Neural progenitor cell (in vitro differentiated cells): Measurements from ENCODE around the gene IRF8. TPM values are rescaled to one million over a fixed set of nuclear protein-coding genes. Genes with fewer than 3 reads are reported as not detected.

Experiments used
- DNase-seq: peaks from one replicate; pipeline ENCODE4 v3.0.0-alpha.2; 2016; ENCODE audit warnings: low spot score
- H2AFZ ChIP-seq: fragments of 200-600 bp; sonication (generic); replicated peaks from 2 replicates; pipeline ENCODE4 v1.6.1; 2016; ENCODE audit warnings: antibody characterized with exemption
- H3F3A ChIP-seq: fragments of 200-600 bp; sonication (generic); 2 replicates; pipeline ENCODE4 v1.6.1; 2016; ENCODE audit warnings: antibody characterized with exemption, low read depth
- H3K27ac ChIP-seq: fragments of 200-600 bp; sonication (generic); 2 replicates; pipeline ENCODE4 v1.5.1; 2016; ENCODE audit warnings: mild to moderate bottlenecking
- H3K27me3 ChIP-seq: fragments of 200-600 bp; sonication (generic); 2 replicates; pipeline ENCODE4 v1.6.1; 2016; ENCODE audit warnings: mild to moderate bottlenecking, moderate library complexity
- H3K36me3 ChIP-seq: fragments of 200-600 bp; sonication (generic); 2 replicates; pipeline ENCODE4 v1.5.1; 2016
- H3K4me1 ChIP-seq: fragments of 200-600 bp; sonication (generic); 2 replicates; pipeline ENCODE4 v1.6.1; 2016; ENCODE audit warnings: mixed run types
- H3K4me2 ChIP-seq: fragments of 200-600 bp; sonication (generic); 2 replicates; pipeline ENCODE4 v1.6.1; 2016
- H3K4me3 ChIP-seq: fragments of 200-600 bp; sonication (generic); 2 replicates; pipeline ENCODE4 v1.5.1; 2016
- H3K79me2 ChIP-seq: fragments of 200-600 bp; sonication (generic); 2 replicates; pipeline ENCODE4 v1.6.1; 2016; ENCODE audit warnings: low read depth
- H3K9ac ChIP-seq: fragments of 200-600 bp; sonication (generic); 2 replicates; pipeline ENCODE4 v1.6.1; 2016
- H3K9me3 ChIP-seq: fragments of 200-600 bp; sonication (generic); 2 replicates; pipeline ENCODE4 v1.5.1; 2016; ENCODE audit warnings: low read depth
- H4K20me1 ChIP-seq: fragments of 200-600 bp; sonication (generic); 2 replicates; pipeline ENCODE4 v1.6.1; 2016; ENCODE audit warnings: low read depth
- H3K27ac Mint-ChIP-seq: 3 replicates; pipeline ENCODE4 v1.8.0; 2021; ENCODE audit warnings: mixed read lengths
- H3K27me3 Mint-ChIP-seq: 2 replicates; pipeline ENCODE4 v1.8.0; 2022; ENCODE audit warnings: low read depth, mild to moderate bottlenecking, inconsistent platforms, moderate library complexity, mixed read lengths; ENCODE audit not compliant: insufficient read depth
- H3K36me3 Mint-ChIP-seq: 3 replicates; pipeline ENCODE4 v1.8.0; 2021; ENCODE audit warnings: mixed read lengths
- H3K4me1 Mint-ChIP-seq: 3 replicates; pipeline ENCODE4 v1.8.0; 2021; ENCODE audit warnings: mixed read lengths
- H3K4me3 Mint-ChIP-seq: 3 replicates; pipeline ENCODE4 v1.8.0; 2021; ENCODE audit warnings: mild to moderate bottlenecking, moderate library complexity, mixed read lengths
- H3K9me3 Mint-ChIP-seq: 3 replicates; pipeline ENCODE4 v1.8.0; 2020; ENCODE audit warnings: mixed read lengths
- CTCF ChIP-seq: fragments of 200-600 bp; sonication (generic); IDR thresholded peaks from 2 replicates; pipeline ENCODE4 v1.5.1; 2017; ENCODE audit warnings: antibody characterized with exemption, mild to moderate bottlenecking
- EZH2 ChIP-seq: fragments of 200-600 bp; sonication (generic); IDR thresholded peaks from 2 replicates; pipeline ENCODE4 v1.6.1; 2017; ENCODE audit warnings: antibody characterized with exemption, mild to moderate bottlenecking, moderate library complexity
- EZH2phosphoT487 ChIP-seq: fragments of 200-600 bp; sonication (generic); IDR thresholded peaks from 2 replicates; pipeline ENCODE4 v1.6.1; 2017; ENCODE audit warnings: antibody characterized with exemption
- total RNA-seq: library from RNA; depleted of rRNA; stranded (reverse); fragments of >200 nt; gene quantifications from 2 replicates; pipeline ENCODE4 v1.2.3, GENCODE V29; 2015; ENCODE audit warnings: low replicate concordance

Gene IRF8
- total RNA-seq, 1 donor from 2014 or later = 1.2 TPM

GRCh38 chr16:85869785-85870558 is 29.0 kb upstream of the IRF8 start:
- H3K4me3 Mint-ChIP-seq = no peak overlapping the region
- H3K27ac Mint-ChIP-seq = no peak overlapping the region
- H3K27me3 Mint-ChIP-seq = peaks cover 11% of the 10 kb centered on the region
- Histone ChIP-seq H3K79me2 (no peaks in the 10 kb centered on the region), H3K4me1 (peaks cover 8% of the 10 kb centered on the region), H3K27ac (no peak overlapping the region), H2AFZ (peak overlapping the region; percentile 90), H3K27me3 (no peaks in the 10 kb centered on the region), H3K9me3 (no peaks in the 10 kb centered on the region), H3K36me3 (no peaks in the 10 kb centered on the region), H3K4me2 (peak overlapping the region; percentile 17), H4K20me1 (no peaks in the 10 kb centered on the region), H3F3A (no peaks in the 10 kb centered on the region), H3K9ac (no peak overlapping the region), H3K4me3 (no peak overlapping the region)
- no peak for TF ChIP-seq EZH2phosphoT487
- no peak for TF ChIP-seq EZH2
- TF ChIP-seq CTCF = no peak
- peaks cover 7% of the 10 kb centered on the region for H3K9me3 Mint-ChIP-seq
- no peak for DNase-seq
- peaks cover 10% of the 10 kb centered on the region for H3K4me1 Mint-ChIP-seq
- H3K36me3 Mint-ChIP-seq = no peaks in the 10 kb centered on the region

- no peak overlapping the region for H3K27ac Mint-ChIP-seq
- H3K4me2 ChIP-seq = no peak overlapping the region
- no peaks in the 10 kb centered on the region for H4K20me1 ChIP-seq
- no peaks in the 10 kb centered on the region for H3K79me2 ChIP-seq
- H3F3A ChIP-seq = no peaks in the 10 kb centered on the region
- peaks cover 8% of the 10 kb centered on the region for H3K27me3 Mint-ChIP-seq
- H3K9me3 ChIP-seq = no peaks in the 10 kb centered on the region
- TF ChIP-seq EZH2phosphoT487 (no peak), CTCF (no peak), EZH2 (no peak)
- no peaks in the 10 kb centered on the region for H3K36me3 Mint-ChIP-seq
- no peak overlapping the region for H3K9ac ChIP-seq
- H2AFZ ChIP-seq = no peak overlapping the region
- no peak for DNase-seq
- peaks cover 9% of the 10 kb centered on the region for H3K9me3 Mint-ChIP-seq
- no peak overlapping the region for H3K4me3 ChIP-seq
- no peaks in the 10 kb centered on the region for H3K36me3 ChIP-seq
- H3K27me3 ChIP-seq = no peaks in the 10 kb centered on the region
- H3K4me3 Mint-ChIP-seq = no peak overlapping the region
- peaks cover 8% of the 10 kb centered on the region for H3K4me1 ChIP-seq
- H3K27ac ChIP-seq = no peak overlapping the region
- H3K4me1 Mint-ChIP-seq = peaks cover 10% of the 10 kb centered on the region
Observed at GRCh38 chr16:85871756-85872155, 27.2 kb upstream of the IRF8 start.

- H3K27ac ChIP-seq = no peak overlapping the region
- Mint-ChIP-seq H3K9me3 (peaks cover 9% of the 10 kb centered on the region), H3K4me1 (peaks cover 10% of the 10 kb centered on the region), H3K27ac (no peak overlapping the region), H3K27me3 (peaks cover 8% of the 10 kb centered on the region), H3K36me3 (no peaks in the 10 kb centered on the region), H3K4me3 (no peak overlapping the region)
- H2AFZ ChIP-seq = no peak overlapping the region
- no peak overlapping the region for H3K4me3 ChIP-seq
- TF ChIP-seq EZH2phosphoT487 (no peak), CTCF (no peak), EZH2 (no peak)
- H3F3A ChIP-seq = no peaks in the 10 kb centered on the region
- no peaks in the 10 kb centered on the region for H4K20me1 ChIP-seq
- no peaks in the 10 kb centered on the region for H3K9me3 ChIP-seq
- no peak overlapping the region for H3K4me2 ChIP-seq
- H3K27me3 ChIP-seq = no peaks in the 10 kb centered on the region
- H3K36me3 ChIP-seq = no peaks in the 10 kb centered on the region
- peaks cover 8% of the 10 kb centered on the region for H3K4me1 ChIP-seq
- H3K9ac ChIP-seq = no peak overlapping the region
- no peak for DNase-seq
- no peaks in the 10 kb centered on the region for H3K79me2 ChIP-seq
Observed at GRCh38 chr16:85872734-85873133, 26.2 kb upstream of the IRF8 start.
